GM19193 (cell line): ENCODE data around the gene TMUB1.

Source experiments
- POLR2A ChIP-seq: IDR thresholded peaks from 4 replicates; pipeline ENCODE4 v1.6.1; 2011; ENCODE audit not compliant: insufficient read depth, insufficient read length; ENCODE audit errors: extremely low read depth

TMUB1 gene

GRCh38 chr7:151053751-151054150, 29.5 kb downstream of the TMUB1 start:
- TF ChIP-seq POLR2A, result no peak

GRCh38 chr7:151053096-151053495, 30.2 kb downstream of the TMUB1 start:
- no peak for TF ChIP-seq POLR2A

GRCh38 chr7:151051108-151051507, 32.2 kb downstream of the TMUB1 start:
- TF ChIP-seq POLR2A, result no peak

- TF ChIP-seq POLR2A, result no peak
Measured at GRCh38 chr7:151048911-151049463, 34.3 kb downstream of the TMUB1 start.

GRCh38 chr7:151047976-151048815, 35.1 kb downstream of the TMUB1 start, which contains the start of gene ASIC3:
ASIC3 (plus strand) TSS chr7:151048531; CDS start chr7:151048886, 355 bp downstream.
- TF ChIP-seq POLR2A, result no peak

GRCh38 chr7:151046603-151047573, 36.4 kb downstream of the TMUB1 start:
- TF ChIP-seq POLR2A, result no peak

- no peak for TF ChIP-seq POLR2A
Measured at GRCh38 chr7:151045967-151046366, 37.3 kb downstream of the TMUB1 start.

GRCh38 chr7:151045262-151045661, 38.0 kb downstream of the TMUB1 start:
- TF ChIP-seq POLR2A, result no peak

GRCh38 chr7:151043959-151044358, 39.3 kb downstream of the TMUB1 start:
- no peak for TF ChIP-seq POLR2A

- no peak for TF ChIP-seq POLR2A
Measured at GRCh38 chr7:151040616-151041375, 42.5 kb downstream of the TMUB1 start.

GRCh38 chr7:151039850-151040548, 43.3 kb downstream of the TMUB1 start:
- TF ChIP-seq POLR2A, result no peak

- no peak for TF ChIP-seq POLR2A
Measured at GRCh38 chr7:151038951-151039849, 44.1 kb downstream of the TMUB1 start.

GRCh38 chr7:151035902-151036301, 47.4 kb downstream of the TMUB1 start:
- no peak for TF ChIP-seq POLR2A

- TF ChIP-seq POLR2A, result no peak
Measured at GRCh38 chr7:151035026-151035717, 48.1 kb downstream of the TMUB1 start.
